Esophagus (tissue), 2 donors: ENCODE results near the gene CIZ1. TPM values are rescaled to one million over a fixed set of nuclear protein-coding genes. Genes with fewer than 3 reads are reported as not detected.

Experiments used
- H3K27ac ChIP-seq, 2 donors: one replicate each; pipeline ENCODE4 v1.5.1; 2013; ENCODE audit warnings: low read depth in 2 of 2, mild to moderate bottlenecking in 2 of 2, inconsistent platforms in 1 of 2, low read length in 1 of 2, moderate library complexity in 1 of 2
- H3K27me3 ChIP-seq, 2 donors: one replicate each; pipeline ENCODE4 v1.6.1; 2013; ENCODE audit warnings: low read length in 2 of 2, control low read depth in 1 of 2, mild to moderate bottlenecking in 1 of 2; ENCODE audit not compliant: insufficient read depth in 2 of 2, control insufficient read depth in 1 of 2
- H3K36me3 ChIP-seq, 2 donors: one replicate each; pipeline ENCODE4 v1.6.1; 2013; ENCODE audit warnings: low read length in 1 of 2; ENCODE audit not compliant: control insufficient read depth in 2 of 2, insufficient read depth in 2 of 2
- H3K4me1 ChIP-seq, 2 donors: one replicate each; pipeline ENCODE4 v1.6.1; 2013; ENCODE audit warnings: low read length in 1 of 2; ENCODE audit not compliant: control insufficient read depth in 2 of 2, insufficient read depth in 2 of 2
- H3K4me3 ChIP-seq, 2 donors: one replicate each; pipeline ENCODE4 v1.5.1; 2013; ENCODE audit warnings: low read length in 2 of 2, mild to moderate bottlenecking in 2 of 2, low read depth in 1 of 2, moderate library complexity in 1 of 2
- H3K9me3 ChIP-seq, 2 donors: one replicate each; pipeline ENCODE4 v1.6.1; 2013; ENCODE audit warnings: mild to moderate bottlenecking in 2 of 2, low read depth in 1 of 2, low read length in 1 of 2, moderate library complexity in 1 of 2; ENCODE audit not compliant: control insufficient read depth in 2 of 2, insufficient read depth in 1 of 2
- WGBS, 2 donors: extraction: QIAGEN DNeasy Blood & Tissue Kit; methylation state at CpG; one replicate each; pipeline ENCODE4 v1.1.7; 2013; 5-methylcytosine and 5-hydroxymethylcytosine counted together
- polyA plus RNA-seq, 2 donors: library from polyadenylated mRNA; stranded (reverse); fragments of 200-250 nt; gene quantifications; one replicate each; pipeline ENCODE4 v1.2.3, GENCODE V29; 2013
- donor health status: healthy with polysubstance abuse.
- donor health status: Bipolar disorder and iron deficiency.

The CIZ1 gene
- polyA plus RNA-seq, 2 donors = 39.8 to 39.9 TPM

DNA sequence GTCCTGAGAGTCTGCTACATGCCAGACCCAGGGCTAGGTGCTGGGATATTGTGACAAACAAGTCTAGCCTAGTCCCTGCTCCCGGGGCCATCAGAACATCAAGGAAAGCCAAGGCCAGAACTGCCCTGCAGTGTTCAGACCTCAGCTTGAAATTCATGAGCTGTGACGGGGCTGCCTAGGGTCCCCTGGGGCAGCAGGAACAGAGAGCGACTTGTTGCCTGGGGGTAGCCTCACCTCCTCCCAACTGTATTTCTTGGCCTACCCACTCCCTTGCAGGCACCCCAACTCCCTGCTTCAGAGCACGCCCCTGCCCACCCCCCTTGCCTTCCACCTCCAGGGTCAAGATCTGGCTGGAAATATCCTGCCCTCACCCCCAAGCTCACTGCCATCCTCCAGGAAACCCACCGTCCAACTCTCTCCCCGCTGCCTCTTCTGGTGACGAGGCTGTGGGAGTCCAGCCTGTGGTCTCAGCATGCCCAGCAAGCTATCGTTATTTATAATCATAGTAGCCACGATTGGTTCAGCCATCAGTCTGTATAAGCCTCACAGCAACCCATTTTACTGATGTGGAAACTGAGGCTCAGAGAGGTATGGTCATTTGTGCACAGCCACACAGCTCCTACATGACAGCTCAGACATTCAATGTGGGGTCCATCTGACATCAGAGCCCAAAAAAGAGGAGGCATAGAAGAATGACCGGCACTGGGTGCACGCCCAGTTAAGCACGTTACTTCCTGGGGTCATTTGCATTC lies 22.6 kb upstream of the CIZ1 start:
- H3K4me1 ChIP-seq = peaks cover 6% of the 10 kb centered on the region in 2 donors
- 87% methylated on average over 12 of the region's 12 CpGs for WGBS, 2 donors

GRCh38 chr9:128211981-128212281 lies 20.6 kb upstream of the CIZ1 start:
- Histone ChIP-seq H3K36me3 (no peaks in the 10 kb centered on the region), H3K4me3 (no peak overlapping the region), H3K4me1 (peaks cover 0 to 6% of the 10 kb centered on the region in 2 donors), H3K27ac (no peak overlapping the region), H3K27me3 (no peaks in the 10 kb centered on the region), H3K9me3 (no peaks in the 10 kb centered on the region)
- 64 to 82% methylated on average over 2 of the region's 2 CpGs for WGBS, 2 donors

More for the DNA sequence above, 22.6 kb upstream of the CIZ1 start:
- no peak overlapping the region for H3K27ac ChIP-seq
- no peak overlapping the region for H3K4me3 ChIP-seq
- H3K27me3 ChIP-seq = no peaks in the 10 kb centered on the region
- H3K9me3 ChIP-seq = no peaks in the 10 kb centered on the region
- H3K36me3 ChIP-seq = no peaks in the 10 kb centered on the region

GRCh38 chr9:128211186-128211980 lies 20.0 kb upstream of the CIZ1 start:
- no peaks in the 10 kb centered on the region for H3K36me3 ChIP-seq
- H3K27ac ChIP-seq = no peak overlapping the region
- WGBS, 2 donors = 50% methylated on average over 12 of the region's 12 CpGs
- peaks cover 0 to 4% of the 10 kb centered on the region in 2 donors for H3K4me1 ChIP-seq
- H3K27me3 ChIP-seq = no peaks in the 10 kb centered on the region
- H3K4me3 ChIP-seq = no peak overlapping the region
- H3K9me3 ChIP-seq = no peaks in the 10 kb centered on the region

DNA sequence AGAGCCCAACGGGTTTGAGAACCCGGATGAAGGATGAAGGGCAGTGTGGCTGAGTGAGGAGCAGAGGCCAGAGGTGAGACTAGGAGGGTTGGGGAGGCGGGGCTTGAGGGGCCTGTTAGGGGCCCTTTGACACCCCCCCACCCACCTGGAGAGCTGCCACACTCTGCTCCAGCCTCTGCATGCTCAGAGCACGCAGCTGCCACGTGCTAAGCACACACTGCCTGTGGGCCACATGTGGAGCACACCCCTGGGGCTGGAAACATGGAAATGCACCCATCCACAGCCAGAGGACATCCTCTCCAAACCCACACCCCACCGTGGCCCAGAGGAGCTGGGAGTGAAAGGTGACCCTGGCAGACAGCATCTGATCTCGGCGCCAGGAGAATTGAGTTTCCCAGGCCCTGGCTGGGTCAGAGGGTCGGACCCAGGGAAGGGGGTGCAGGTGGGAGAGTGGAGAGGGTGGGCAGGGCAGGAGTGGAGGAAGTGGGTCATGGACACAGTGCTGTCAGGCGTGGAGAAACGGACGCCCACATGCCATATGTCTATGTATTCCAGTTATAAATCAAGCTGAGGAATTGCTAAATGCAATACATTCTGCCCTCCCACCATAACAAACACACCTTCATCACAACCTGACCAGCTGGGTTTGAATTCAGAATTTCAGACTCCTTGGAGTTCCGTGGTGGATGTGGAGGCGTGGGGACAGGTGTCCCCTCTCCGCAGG lies 17.7 kb upstream of the CIZ1 start:
- Histone ChIP-seq H3K9me3 (no peaks in the 10 kb centered on the region), H3K27me3 (peaks cover 0 to 5% of the 10 kb centered on the region in 2 donors), H3K27ac (no peak overlapping the region), H3K36me3 (no peaks in the 10 kb centered on the region), H3K4me1 (peaks cover 1 to 3% of the 10 kb centered on the region in 2 donors), H3K4me3 (no peak overlapping the region)
- WGBS, 2 donors = 72 to 74% methylated on average over 15 of the region's 15 CpGs

- peaks cover 6 to 8% of the 10 kb centered on the region in 2 donors for H3K4me1 ChIP-seq
- H3K27me3 ChIP-seq = peaks cover 0 to 5% of the 10 kb centered on the region in 2 donors
- no peaks in the 10 kb centered on the region for H3K9me3 ChIP-seq
- H3K27ac ChIP-seq = no peak overlapping the region
- no peaks in the 10 kb centered on the region for H3K36me3 ChIP-seq
- WGBS, 2 donors = 58 to 76% methylated on average over 7 of the region's 7 CpGs
- H3K4me3 ChIP-seq = no peak overlapping the region
Observed at GRCh38 chr9:128208386-128208785, 17.0 kb upstream of the CIZ1 start.

DNA sequence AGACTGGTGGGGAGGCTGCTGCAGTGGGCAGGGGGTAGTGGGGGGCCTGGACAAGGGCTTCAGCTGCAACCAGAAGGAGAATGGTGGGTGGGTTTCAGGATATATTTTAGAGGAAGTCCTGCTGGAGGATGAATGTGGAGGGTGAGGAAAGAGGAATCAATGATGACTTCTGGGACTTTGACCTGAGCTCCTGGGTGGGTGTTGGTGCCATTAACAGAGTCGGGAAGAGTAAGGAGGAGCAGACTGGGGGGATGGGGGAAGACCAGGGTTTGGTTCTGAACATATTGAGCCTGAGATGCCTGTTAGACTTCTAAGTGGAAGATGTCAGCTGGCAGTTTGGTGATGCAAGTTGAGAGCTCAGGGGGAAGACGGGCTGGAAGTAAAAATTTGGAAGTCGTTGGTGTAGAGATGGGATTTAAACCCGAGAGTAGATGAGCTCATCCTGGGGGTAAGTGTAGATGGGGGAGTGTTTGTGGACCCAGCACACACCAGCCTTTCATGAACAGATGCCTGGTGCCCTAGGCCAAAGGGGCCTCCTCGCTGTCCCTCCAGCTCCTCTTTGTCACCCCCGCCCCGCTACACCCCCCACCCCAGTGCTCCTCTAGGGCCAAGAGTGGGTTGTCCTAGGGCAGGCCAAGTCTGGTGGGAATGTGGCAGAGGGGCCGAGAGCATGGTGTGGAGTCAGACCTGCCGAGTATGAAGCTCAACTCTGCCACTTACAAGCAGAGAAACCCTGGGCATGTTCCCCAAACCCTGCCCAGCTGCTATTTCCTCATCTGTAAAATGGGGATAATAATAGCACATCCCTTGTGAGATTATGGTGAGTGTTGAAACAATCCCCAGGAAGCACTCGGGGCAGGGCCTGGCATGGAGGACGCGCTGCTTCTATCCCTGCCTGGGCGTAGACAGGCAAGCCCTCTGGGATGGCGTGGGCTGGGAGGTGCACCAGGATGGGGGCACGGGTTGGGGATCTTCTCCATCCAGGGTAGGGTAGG lies 15.8 kb upstream of the CIZ1 start:
- no peak overlapping the region for H3K4me3 ChIP-seq
- no peaks in the 10 kb centered on the region for H3K9me3 ChIP-seq
- peaks cover 6 to 8% of the 10 kb centered on the region in 2 donors for H3K4me1 ChIP-seq
- peaks cover 0 to 5% of the 10 kb centered on the region in 2 donors for H3K27me3 ChIP-seq
- H3K36me3 ChIP-seq = no peaks in the 10 kb centered on the region
- no peak overlapping the region for H3K27ac ChIP-seq
- 75 to 76% methylated on average over 15 of the region's 15 CpGs for WGBS, 2 donors

DNA sequence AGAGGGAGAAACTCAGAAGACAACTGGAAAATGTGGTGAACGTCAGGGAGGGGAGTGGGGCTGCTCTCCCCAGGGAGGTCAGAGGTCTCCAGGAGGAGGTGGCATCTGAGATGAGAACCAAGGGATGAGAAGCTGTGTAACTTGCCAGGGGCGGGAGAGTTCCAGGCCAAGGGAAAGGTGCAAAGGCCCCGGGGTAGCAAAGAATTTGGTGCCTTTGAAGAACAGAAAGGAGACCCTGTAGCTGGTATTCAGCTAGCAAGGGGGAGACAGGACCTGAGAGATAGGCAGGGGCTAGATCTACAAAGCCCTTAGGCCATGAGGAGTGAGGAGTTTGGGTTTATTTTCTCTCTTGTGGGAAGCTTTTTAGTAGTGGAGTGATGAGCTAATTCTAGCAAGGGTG lies 15.1 kb upstream of the CIZ1 start:
- Histone ChIP-seq H3K27ac (no peak overlapping the region), H3K4me1 (peaks cover 6 to 8% of the 10 kb centered on the region in 2 donors)
- 79 to 87% methylated on average over 3 of the region's 3 CpGs for WGBS, 2 donors

GRCh38 chr9:128205296-128205944 lies 14.0 kb upstream of the CIZ1 start:
- 81 to 83% methylated on average over 16 of the region's 16 CpGs for WGBS, 2 donors
- Histone ChIP-seq H3K27me3 (peaks cover 0 to 5% of the 10 kb centered on the region in 2 donors), H3K4me1 (peaks cover 6 to 8% of the 10 kb centered on the region in 2 donors), H3K9me3 (no peaks in the 10 kb centered on the region), H3K4me3 (no peak overlapping the region), H3K27ac (no peak overlapping the region), H3K36me3 (no peaks in the 10 kb centered on the region)

More for the DNA sequence above, 15.1 kb upstream of the CIZ1 start:
- Histone ChIP-seq H3K4me3 (no peak overlapping the region), H3K27me3 (peaks cover 0 to 5% of the 10 kb centered on the region in 2 donors), H3K9me3 (no peaks in the 10 kb centered on the region), H3K36me3 (no peaks in the 10 kb centered on the region)
